IMR-90 (cell line): ENCODE results near the gene GALR1. TPM values are rescaled to one million over a fixed set of nuclear protein-coding genes. Genes with fewer than 3 reads are reported as not detected.

ENCODE experiments used
- ATAC-seq: fragments of 200-7000 bp; cut with Tn5 transposase; 2 replicates; pipeline ENCODE4 v1.9.1; 2020; ENCODE audit warnings: low read depth, mild to moderate bottlenecking, moderate library complexity
- BruUV-seq: library from RNA; stranded (reverse); fragments of 400-500 nt; replicated peaks from 2 replicates; lab custom pipeline; 2021; lab: Mats Ljungman, UMichigan
- CTCF ChIA-PET: fragments of 300-600 bp; formaldehyde crosslinking; extraction: SDS; loops from one replicate; lab custom pipeline; 2021; ENCODE audit warnings: antibody characterized with exemption; lab: Yijun Ruan, JAX
- POLR2A ChIA-PET: fragments of 300-600 bp; sonication (Branson Sonifier 250); formaldehyde crosslinking; loops from one replicate; lab custom pipeline; 2022; ENCODE audit warnings: antibody characterized with exemption; ENCODE audit not compliant: unreplicated experiment; lab: Charles Lee
- DNase-seq: peaks from one replicate; pipeline ENCODE4 v3.0.0; 2013
- H2AFZ ChIP-seq: replicated peaks from 2 replicates; pipeline ENCODE3; 2013; ENCODE audit warnings: low read length, mild to moderate bottlenecking; ENCODE audit not compliant: poor library complexity
- H2AK5ac ChIP-seq: 2 replicates; pipeline ENCODE4 v1.6.1; 2013; ENCODE audit warnings: low read depth, low read length, inconsistent platforms
- H2AK9ac ChIP-seq: replicated peaks from 2 replicates; pipeline ENCODE3; 2013; ENCODE audit warnings: mild to moderate bottlenecking, low read depth, low read length, moderate library complexity; ENCODE audit not compliant: poor library complexity
- H2BK120ac ChIP-seq: 2 replicates; pipeline ENCODE4 v1.6.1; 2013; ENCODE audit warnings: low read depth, low read length, inconsistent platforms
- H2BK15ac ChIP-seq: 3 replicates; pipeline ENCODE4 v1.6.1; 2013; ENCODE audit warnings: low read depth, low read length, inconsistent platforms
- H2BK20ac ChIP-seq: 2 replicates; pipeline ENCODE4 v1.6.1; 2013; ENCODE audit warnings: low read depth, mild to moderate bottlenecking, inconsistent platforms, low read length, moderate library complexity
- H2BK5ac ChIP-seq: 2 replicates; pipeline ENCODE4 v1.6.1; 2013; ENCODE audit warnings: mild to moderate bottlenecking, low read depth, low read length, inconsistent platforms; ENCODE audit not compliant: poor library complexity, severe bottlenecking
- H3K14ac ChIP-seq: replicated peaks from 2 replicates; pipeline ENCODE4 v1.6.1; 2013; ENCODE audit warnings: low read depth, low read length, inconsistent platforms
- H3K18ac ChIP-seq: 2 replicates; pipeline ENCODE4 v1.6.1; 2013; ENCODE audit warnings: low read depth, low read length, control low read depth
- H3K23ac ChIP-seq: 2 replicates; pipeline ENCODE4 v1.6.1; 2013; ENCODE audit warnings: low read depth, low read length, inconsistent platforms
- H3K27ac ChIP-seq: 2 replicates; pipeline ENCODE4 v1.5.1; 2013; ENCODE audit warnings: mild to moderate bottlenecking, control low read depth, low read length; ENCODE audit not compliant: insufficient read depth
- H3K27me3 ChIP-seq: 2 replicates; pipeline ENCODE4 v1.6.1; 2013; ENCODE audit warnings: low read length; ENCODE audit not compliant: control insufficient read depth, insufficient read depth
- H3K36me3 ChIP-seq: 2 replicates; pipeline ENCODE4 v1.6.1; 2013; ENCODE audit warnings: low read length, mixed read lengths; ENCODE audit not compliant: control insufficient read depth, insufficient read depth
- H3K4ac ChIP-seq: 2 replicates; pipeline ENCODE4 v1.6.1; 2013; ENCODE audit warnings: low read depth, low read length, inconsistent platforms
- H3K4me1 ChIP-seq: 2 replicates; pipeline ENCODE4 v1.6.1; 2013; ENCODE audit warnings: low read length, mixed read lengths; ENCODE audit not compliant: control insufficient read depth, insufficient read depth
- H3K4me2 ChIP-seq: 2 replicates; pipeline ENCODE4 v1.6.1; 2013; ENCODE audit warnings: low read depth, mild to moderate bottlenecking, control low read depth, low read length, moderate library complexity
- H3K4me3 ChIP-seq: 2 replicates; pipeline ENCODE4 v1.5.1; 2013; ENCODE audit warnings: low read depth, mild to moderate bottlenecking, control low read depth, low read length, moderate library complexity; ENCODE audit not compliant: insufficient read depth
- H3K56ac ChIP-seq: 2 replicates; pipeline ENCODE4 v1.6.1; 2013; ENCODE audit warnings: low read length, inconsistent platforms; ENCODE audit not compliant: insufficient read depth; ENCODE audit errors: extremely low read depth
- H3K79me1 ChIP-seq, 2 experiments: 2 replicates each; pipeline ENCODE4 v1.6.1; 2013; ENCODE audit warnings: low read length in 2 of 2, inconsistent platforms in 1 of 2, low read depth in 1 of 2
- H3K9ac ChIP-seq: 2 replicates; pipeline ENCODE4 v1.6.1; 2013; ENCODE audit warnings: low read depth, low read length, control low read depth
- H3K9me1 ChIP-seq: 2 replicates; pipeline ENCODE4 v1.6.1; 2013; ENCODE audit warnings: low read length, inconsistent platforms; ENCODE audit not compliant: insufficient read depth
- H3K9me3 ChIP-seq: 2 replicates; pipeline ENCODE4 v1.6.1; 2013; ENCODE audit warnings: low read length; ENCODE audit not compliant: control insufficient read depth, insufficient read depth
- H4K20me1 ChIP-seq: 2 replicates; pipeline ENCODE4 v1.6.1; 2013; ENCODE audit warnings: low read length, inconsistent platforms; ENCODE audit not compliant: insufficient read depth
- H4K5ac ChIP-seq: 2 replicates; pipeline ENCODE4 v1.6.1; 2013; ENCODE audit warnings: mild to moderate bottlenecking, low read depth, low read length, control low read depth
- H4K8ac ChIP-seq, 2 experiments: 2 replicates each; pipeline ENCODE4 v1.6.1; 2013; ENCODE audit warnings: low read depth in 2 of 2, low read length in 2 of 2, control low read depth in 1 of 2, inconsistent platforms in 1 of 2
- H4K91ac ChIP-seq: 2 replicates; pipeline ENCODE4 v1.6.1; 2013; ENCODE audit warnings: low read depth, low read length, inconsistent platforms; ENCODE audit not compliant: insufficient read depth
- BHLHE40 ChIP-seq: fragments of 150-350 bp; IDR thresholded peaks from 2 replicates; pipeline ENCODE4 v1.6.1; 2016; ENCODE audit warnings: mild to moderate bottlenecking, low read depth, low read length
- CEBPB ChIP-seq: IDR thresholded peaks from 2 replicates; pipeline ENCODE4 v1.6.1; 2012; ENCODE audit warnings: low read depth, low read length, improper control_type of control experiment
- CHD1 ChIP-seq: IDR thresholded peaks from 2 replicates; pipeline ENCODE4 v1.6.1; 2012; ENCODE audit warnings: low read depth, low read length, improper control_type of control experiment
- CTCF ChIP-seq: conservative IDR thresholded peaks from 2 replicates; pipeline ENCODE4 v1.5.1; 2012; ENCODE audit warnings: mild to moderate bottlenecking, low read depth, low read length, improper control_type of control experiment
- ELK1 ChIP-seq: fragments of 150-350 bp; IDR thresholded peaks from 2 replicates; pipeline ENCODE4 v1.6.1; 2016; ENCODE audit warnings: low read depth, mild to moderate bottlenecking, low read length, moderate library complexity, borderline replicate concordance
- FOS ChIP-seq: fragments of 150-350 bp; IDR thresholded peaks from 2 replicates; pipeline ENCODE4 v1.6.1; 2016; ENCODE audit warnings: low read depth, low read length
- MAZ ChIP-seq: IDR thresholded peaks from 2 replicates; pipeline ENCODE4 v1.6.1; 2012; ENCODE audit warnings: low read depth, mild to moderate bottlenecking, low read length, improper control_type of control experiment, moderate library complexity, borderline replicate concordance
- MXI1 ChIP-seq: IDR thresholded peaks from 2 replicates; pipeline ENCODE4 v1.6.1; 2012; ENCODE audit warnings: low read depth, mild to moderate bottlenecking, low read length, moderate library complexity, borderline replicate concordance
- NFE2L2 ChIP-seq: fragments of 150-350 bp; IDR thresholded peaks from 2 replicates; pipeline ENCODE4 v1.6.1; 2016; ENCODE audit warnings: low read depth, mild to moderate bottlenecking, low read length
- POLR2A ChIP-seq: IDR thresholded peaks from 2 replicates; pipeline ENCODE4 v1.6.1; 2012; ENCODE audit warnings: mild to moderate bottlenecking, low read depth, low read length
- RAD21 ChIP-seq: IDR thresholded peaks from 2 replicates; pipeline ENCODE4 v1.6.1; 2012; ENCODE audit warnings: low read length, improper control_type of control experiment
- RCOR1 ChIP-seq: IDR thresholded peaks from 2 replicates; pipeline ENCODE4 v1.6.1; 2012; ENCODE audit warnings: mild to moderate bottlenecking, low read length, improper control_type of control experiment; ENCODE audit not compliant: insufficient replicate concordance
- SMC3 ChIP-seq: fragments of 150-350 bp; IDR thresholded peaks from 2 replicates; pipeline ENCODE4 v1.6.1; 2016; ENCODE audit warnings: low read depth, mild to moderate bottlenecking, antibody characterized with exemption, low read length, moderate library complexity
- USF2 ChIP-seq: fragments of 150-350 bp; IDR thresholded peaks from 2 replicates; pipeline ENCODE4 v1.6.1; 2017; ENCODE audit warnings: mild to moderate bottlenecking, antibody characterized with exemption, low read length, low read depth
- WGBS, 2 experiments: methylation state at CpG; one replicate each; pipeline versions ENCODE4 v1.1.5 to v1.1.7; 2013; ENCODE audit warnings: missing lambda C conversion rate in 2 of 2; ENCODE audit not compliant: insufficient read length in 1 of 2; ENCODE audit errors: extremely low coverage in 2 of 2; 5-methylcytosine and 5-hydroxymethylcytosine counted together
- dilution Hi-C: fragments of 300-500 bp; cut with HindIII; formaldehyde crosslinking; loops from one replicate; pipeline ENCODE4 v1.14.3; 2018; ENCODE audit warnings: low sequenced_read_pairs; ENCODE audit not compliant: unreplicated experiment
- in situ Hi-C: fragments of 300-500 bp; cut with MboI; formaldehyde crosslinking; loops from 3 replicates; pipeline ENCODE4 v1.14.3; 2019; ENCODE audit warnings: low sequenced_read_pairs, inconsistent platforms, mixed read lengths
- intact Hi-C: fragments of 100-400 bp; cut with micrococcal nuclease; formaldehyde crosslinking; loops from 2 replicates; pipeline ENCODE4 v1.10.0; 2022
- polyA plus RNA-seq, 3 experiments: library from polyadenylated mRNA; depleted of rRNA; stranded (reverse); fragments of >200 nt; gene quantifications; 2 replicates each; pipeline ENCODE4 v1.2.3, GENCODE V29; 2012; ENCODE audit warnings: low replicate concordance in 1 of 3
- total RNA-seq: library from RNA; depleted of rRNA; stranded (reverse); fragments of >200 nt; gene quantifications from 2 replicates; pipeline ENCODE4 v1.2.3, GENCODE V29; 2012

The GALR1 gene
- total and polyA plus RNA-seq, 2 of the 4 experiments (the other 2 are of a cell fraction), result not detected

- Histone ChIP-seq H2AFZ (no peak overlapping the region), H3K4me1 (no peaks in the 10 kb centered on the region), H3K23ac (no peak overlapping the region), H2BK120ac (no peak overlapping the region), H2BK20ac (no peak overlapping the region), H4K8ac (no peak overlapping the region), H2BK5ac (no peak overlapping the region), H3K79me1 (no peaks in the 10 kb centered on the region), H2BK15ac (no peak overlapping the region), H2AK9ac (no peak overlapping the region), H3K4me2 (no peak overlapping the region), H3K36me3 (no peaks in the 10 kb centered on the region), H3K9ac (no peak overlapping the region), H4K20me1 (no peaks in the 10 kb centered on the region), H3K4ac (no peak overlapping the region), H3K9me1 (no peaks in the 10 kb centered on the region), H3K14ac (no peak overlapping the region), H3K56ac (no peak overlapping the region), H4K5ac (no peak overlapping the region), H3K27ac (no peak overlapping the region), H3K18ac (no peak overlapping the region), H4K91ac (no peak overlapping the region), H2AK5ac (no peak overlapping the region), H3K9me3 (peaks cover 12% of the 10 kb centered on the region), H3K4me3 (no peak overlapping the region), H3K27me3 (no peaks in the 10 kb centered on the region)
- ATAC-seq (no peak), DNase-seq (no peak)
- intact Hi-C loops, result no loop called here
- 40% methylated on average over 1 of the region's 6 CpGs; no CpG with 5 or more reads in 1 of the 2 experiments for WGBS, 2 experiments
- POLR2A ChIA-PET, result no interaction called here
- dilution Hi-C loops, result no loop called here
- TF ChIP-seq FOS (no peak), SMC3 (no peak), RAD21 (no peak), RCOR1 (no peak), MAZ (no peak), ELK1 (no peak), CEBPB (no peak), CTCF (no peak), MXI1 (no peak), POLR2A (no peak), USF2 (no peak), BHLHE40 (no peak), CHD1 (no peak), NFE2L2 (no peak)
- CTCF ChIA-PET, result no interaction called here
- BruUV-seq, result no TSS peak
- in situ Hi-C loops, result no loop called here
These were observed 58.6 kb downstream of the GALR1 start for GRCh38 chr18:77308216-77308615.
